Pericardium fibroblast (primary cell): ENCODE measurements around the gene TOMM22. TPM values are rescaled to one million over a fixed set of nuclear protein-coding genes. Genes with fewer than 3 reads are reported as not detected.

Source experiments
- total RNA-seq: library from RNA; depleted of rRNA; stranded (reverse); fragments of >200 nt; gene quantifications from 2 replicates; pipeline ENCODE4 v1.2.3, GENCODE V29; 2015

TOMM22 gene
- 49.0 and 56.1 TPM in 2 replicates for total RNA-seq

DNA sequence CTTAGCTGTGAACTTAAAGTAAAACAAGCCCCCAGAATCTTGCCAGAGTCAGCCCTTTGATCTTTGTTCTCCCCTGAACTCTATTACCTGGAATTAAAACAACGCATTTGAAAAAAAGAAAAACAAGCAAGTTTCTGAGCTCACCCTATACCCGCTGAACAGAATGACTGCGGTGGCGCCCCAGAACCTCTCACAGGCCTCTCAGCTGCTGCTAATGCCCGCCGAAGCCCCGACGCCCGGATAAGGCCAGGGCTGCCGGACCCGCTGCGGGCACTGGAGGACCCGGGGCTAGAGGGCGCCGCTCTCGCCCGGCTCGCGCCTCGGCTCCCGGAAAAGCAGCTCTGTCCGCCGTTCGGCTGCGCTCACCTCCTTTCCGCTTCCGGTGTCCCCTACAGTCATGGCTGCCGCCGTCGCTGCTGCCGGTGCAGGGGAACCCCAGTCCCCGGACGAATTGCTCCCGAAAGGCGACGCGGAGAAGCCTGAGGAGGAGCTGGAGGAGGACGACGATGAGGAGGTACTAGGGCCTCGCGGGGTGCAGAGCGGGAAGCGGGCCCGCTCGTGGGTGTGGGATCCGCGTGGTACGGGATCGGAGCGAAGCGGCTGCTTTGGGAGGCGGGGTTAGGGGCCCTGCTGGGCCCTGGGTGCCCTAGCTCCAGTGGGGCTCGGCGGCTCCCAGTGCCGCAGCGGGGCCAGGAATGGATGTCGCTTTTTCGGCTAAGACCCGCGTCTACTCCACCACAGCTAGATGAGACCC lies at the start of gene TOMM22:
Gene TOMM22 (plus strand): TSS at position 376 of the 754 bp plus-strand sequence. CDS start 22 bp downstream, at position 398.

DNA sequence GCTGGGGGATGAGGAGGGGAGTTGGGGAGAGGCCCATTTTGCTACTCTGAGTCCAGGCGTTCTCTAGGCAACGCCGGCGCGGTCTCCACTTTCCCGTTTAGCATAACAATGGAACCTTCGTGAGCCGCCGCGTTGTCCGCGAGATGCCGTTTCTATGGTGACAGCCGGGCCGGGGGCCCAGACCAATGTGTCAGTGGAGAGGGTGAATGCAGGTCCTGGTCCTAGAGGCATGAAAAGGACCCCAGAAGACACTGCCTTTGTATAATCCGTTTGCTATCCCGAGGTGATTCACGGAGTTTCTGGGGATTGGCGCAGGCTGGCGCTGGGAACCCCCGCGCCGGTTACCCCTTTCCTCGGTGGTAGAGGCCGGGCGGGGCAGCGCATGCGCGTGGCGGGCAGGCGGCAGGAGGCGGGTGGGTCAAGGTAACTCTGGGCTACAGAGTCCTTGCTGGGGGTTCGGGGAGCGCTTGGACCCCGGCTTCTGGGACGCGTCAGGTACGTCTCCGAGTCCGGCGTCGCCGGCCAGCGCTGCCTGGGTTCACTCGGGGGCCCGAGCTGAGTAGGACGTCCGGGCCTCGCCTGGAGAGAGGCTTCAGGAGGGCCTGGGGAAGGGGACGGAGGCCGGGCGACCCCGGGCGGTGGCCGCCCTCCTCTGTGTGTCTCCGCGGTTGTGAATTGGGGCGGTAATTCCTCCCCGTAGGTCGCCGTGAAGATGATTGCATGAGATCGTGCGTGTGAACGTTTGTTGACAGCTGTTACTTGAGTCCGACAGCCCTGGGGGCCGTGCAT lies 25.3 kb upstream of the TOMM22 start, which contains the start of the genes CBY1 and FAM227A:
Gene CBY1 (plus strand): TSS at position 383 of the 789 bp plus-strand sequence. CDS start 11,417 bp downstream, outside the sequence.
Gene FAM227A (minus strand): TSS at position 137 of the 789 bp plus-strand sequence. CDS start 6,224 bp downstream, outside the sequence.

GRCh38 chr22:38700789-38701628 lies 19.3 kb downstream of the TOMM22 start, which contains the start of gene JOSD1:
TSS of gene JOSD1 (minus strand) at chr22:38700943. CDS start at chr22:38699987, 956 bp downstream.

GRCh38 chr22:38705235-38706100 lies 23.7 kb downstream of the TOMM22 start, which contains the start of gene GTPBP1:
TSS of gene GTPBP1 (plus strand) at chr22:38705944. CDS start at chr22:38705956, 12 bp downstream.

Other genes starting within 250 kb of the TOMM22 start
- gene KCNJ4, start 226.8 kb upstream of the TOMM22 start, total RNA-seq: under 0.01 and 0.09 TPM in 2 replicates
- 76.3 and 118 TPM in 2 replicates for gene KDELR3, start 213.9 kb upstream of the TOMM22 start, total RNA-seq
- 205 and 327 TPM in 2 replicates for gene DDX17, start 175.6 kb upstream of the TOMM22 start, total RNA-seq
- 0.23 and 1.7 TPM in 2 replicates for gene DMC1, start 111.8 kb upstream of the TOMM22 start, total RNA-seq
- gene FAM227A, start 25.6 kb upstream of the TOMM22 start, total RNA-seq: 0.09 and 1.8 TPM in 2 replicates
- gene CBY1, start 25.3 kb upstream of the TOMM22 start, total RNA-seq: 11.2 and 30.1 TPM in 2 replicates
- 66.0 and 66.5 TPM in 2 replicates for gene JOSD1, start 19.0 kb downstream of the TOMM22 start, total RNA-seq
- gene GTPBP1, start 24.0 kb downstream of the TOMM22 start, total RNA-seq: 17.0 and 26.6 TPM in 2 replicates
- 90.9 and 94.3 TPM in 2 replicates for gene SUN2, start 74.0 kb downstream of the TOMM22 start, total RNA-seq
- 15.5 and 15.6 TPM in 2 replicates for gene DNAL4, start 112.2 kb downstream of the TOMM22 start, total RNA-seq
- 5.4 and 8.5 TPM in 2 replicates for gene NPTXR, start 162.1 kb downstream of the TOMM22 start, total RNA-seq
- gene CBX6, start 190.3 kb downstream of the TOMM22 start, total RNA-seq: 57.4 and 62.0 TPM in 2 replicates